Fibroblast of skin of back (primary cell): ENCODE data around the gene DAPP1.

ENCODE experiments used
- DNase-seq: peaks from one replicate; pipeline ENCODE4 v3.0.0-alpha.2; 2013

The DAPP1 gene

DNA sequence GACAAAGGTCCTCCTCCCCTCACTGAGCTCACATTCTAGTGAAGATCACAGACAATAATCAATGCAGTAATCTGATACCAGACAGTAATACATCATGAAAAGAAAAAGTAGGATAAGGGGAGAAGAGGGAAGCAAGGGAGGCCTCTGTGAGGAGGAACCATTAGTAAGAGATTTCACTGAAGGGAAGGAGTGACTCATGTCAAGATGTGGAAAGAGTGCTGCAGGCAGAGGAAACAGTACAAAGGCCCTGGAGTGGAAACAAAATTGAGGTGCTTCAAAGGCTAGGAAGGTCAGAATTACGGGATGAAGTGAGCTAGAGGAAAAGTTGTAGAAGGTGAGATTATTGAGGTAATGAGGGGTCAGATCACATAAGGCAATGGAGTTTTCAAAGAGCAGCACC, 39.5 kb downstream of the DAPP1 start:
- DNase-seq: no peak

GRCh38 chr4:99857307-99857706, 40.7 kb downstream of the DAPP1 start:
- no peak for DNase-seq

DNA sequence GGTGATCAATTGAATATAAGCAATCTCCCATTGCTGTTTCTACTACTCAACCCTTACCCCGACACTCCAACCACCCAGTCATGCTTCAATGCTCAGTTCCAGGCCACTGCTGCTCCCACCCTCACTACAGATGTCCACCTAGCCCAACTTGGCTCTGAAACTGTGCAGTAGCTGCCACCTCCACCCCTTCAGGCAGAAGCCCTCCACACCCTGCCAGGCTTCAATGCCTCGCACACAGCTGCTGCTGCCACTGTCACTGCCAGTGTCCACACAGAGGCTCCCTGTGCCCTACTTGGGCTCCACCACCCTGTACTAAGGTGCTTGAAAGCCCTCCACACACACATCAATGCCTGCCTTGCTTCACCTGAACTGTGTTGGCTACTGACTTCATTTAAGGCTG, 43.0 kb downstream of the DAPP1 start:
- no peak for DNase-seq

- DNase-seq: no peak
Measured at GRCh38 chr4:99860521-99860920, 43.9 kb downstream of the DAPP1 start.

DNA sequence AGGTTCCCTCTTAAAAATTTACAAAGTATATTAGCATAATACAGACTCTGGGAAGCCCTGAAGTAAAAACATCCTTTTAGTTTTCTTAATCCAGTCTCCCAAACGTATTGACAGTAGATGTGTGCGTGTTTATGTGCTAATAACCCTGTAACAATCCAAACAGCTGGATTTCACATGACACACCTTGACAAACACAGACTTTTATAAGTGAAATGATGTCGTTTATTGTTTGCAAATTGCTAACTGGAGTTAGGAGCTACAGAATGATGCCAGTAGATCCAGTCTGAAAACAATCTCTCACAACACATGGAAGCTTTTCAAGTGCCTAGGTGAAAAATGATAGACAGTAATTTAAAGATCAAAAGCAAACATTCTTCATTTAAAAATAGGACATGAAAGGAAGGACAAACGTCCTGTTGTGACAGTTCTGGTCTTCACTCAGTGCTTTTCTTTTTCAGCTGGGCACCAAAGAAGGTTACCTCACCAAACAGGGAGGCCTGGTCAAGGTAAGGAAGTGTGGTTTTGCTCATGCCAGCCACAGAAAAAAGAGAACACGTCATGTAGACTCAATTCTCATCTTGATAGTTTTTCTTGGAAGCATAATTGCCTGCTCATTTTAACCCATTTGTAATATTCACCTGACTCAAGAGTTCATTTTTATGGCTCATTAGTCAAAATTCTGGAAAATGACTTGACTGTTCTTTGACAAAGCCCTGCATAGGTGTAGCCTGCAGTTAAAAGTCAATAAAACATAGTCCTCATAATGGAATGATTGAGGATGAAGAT, 44.7 kb downstream of the DAPP1 start:
- DNase-seq: no peak

DNA sequence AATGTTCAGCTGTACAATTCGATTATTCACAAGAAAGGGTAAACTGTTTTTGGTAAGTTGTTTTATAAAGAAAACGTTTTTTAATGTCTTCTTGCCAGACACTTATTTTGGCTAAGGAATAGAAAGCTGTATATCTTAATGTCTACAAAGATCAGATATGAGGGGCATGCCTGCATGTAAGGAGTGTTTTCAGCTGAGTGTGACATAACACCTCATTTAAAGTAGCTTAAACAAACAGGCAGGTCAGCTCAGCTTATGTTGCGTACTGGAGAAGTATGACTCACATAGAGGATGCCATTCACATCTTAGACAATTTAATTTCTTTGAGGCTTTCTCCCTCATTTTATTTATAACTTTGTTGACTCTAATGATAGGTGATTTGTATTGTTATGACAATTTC, 47.2 kb downstream of the DAPP1 start:
- no peak for DNase-seq

GRCh38 chr4:99868126-99868596, 51.5 kb downstream of the DAPP1 start:
- DNase-seq: peak; percentile 35

- DNase-seq: no peak
Measured at GRCh38 chr4:99872570-99872969, 55.9 kb downstream of the DAPP1 start.

DNA sequence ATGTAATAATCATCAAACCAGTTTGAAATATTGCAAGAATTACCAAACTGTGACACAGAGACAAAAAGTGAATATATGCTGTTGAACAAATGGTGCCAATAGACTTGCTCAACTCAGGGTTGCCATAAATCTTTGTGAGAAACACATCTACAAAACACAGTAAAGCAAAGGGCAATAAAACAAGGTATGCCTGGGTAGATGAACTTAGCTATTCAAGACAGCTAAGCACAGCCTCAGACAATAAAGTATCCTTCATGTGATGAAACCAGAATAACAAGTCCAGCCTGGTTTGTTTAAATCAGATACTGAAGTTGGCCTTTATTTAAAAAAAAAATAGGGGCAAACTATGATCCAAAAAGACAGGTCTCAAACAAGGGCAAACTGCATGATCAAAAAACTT, 58.4 kb downstream of the DAPP1 start:
- no peak for DNase-seq

DNA sequence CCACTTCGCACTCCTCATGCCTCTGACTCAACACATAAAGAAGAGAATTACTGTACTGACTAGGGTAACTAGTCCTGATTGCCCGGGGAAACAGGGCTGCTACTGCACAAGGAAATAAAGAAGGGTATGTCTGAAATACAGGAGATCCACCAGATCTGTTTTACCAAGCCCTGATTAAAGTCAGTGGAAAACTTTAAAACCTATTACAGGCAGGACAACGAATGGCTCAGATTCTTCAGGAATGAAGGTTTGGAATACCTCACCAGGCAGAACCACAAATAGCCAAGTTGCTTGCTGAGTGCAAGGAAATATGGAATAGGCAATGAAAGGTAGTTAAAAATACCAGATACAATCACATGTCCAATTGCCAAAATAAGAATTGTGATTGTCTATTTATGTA, 60.3 kb downstream of the DAPP1 start:
- no peak for DNase-seq

GRCh38 chr4:99878604-99879003, 62.0 kb downstream of the DAPP1 start:
- DNase-seq: no peak

DNA sequence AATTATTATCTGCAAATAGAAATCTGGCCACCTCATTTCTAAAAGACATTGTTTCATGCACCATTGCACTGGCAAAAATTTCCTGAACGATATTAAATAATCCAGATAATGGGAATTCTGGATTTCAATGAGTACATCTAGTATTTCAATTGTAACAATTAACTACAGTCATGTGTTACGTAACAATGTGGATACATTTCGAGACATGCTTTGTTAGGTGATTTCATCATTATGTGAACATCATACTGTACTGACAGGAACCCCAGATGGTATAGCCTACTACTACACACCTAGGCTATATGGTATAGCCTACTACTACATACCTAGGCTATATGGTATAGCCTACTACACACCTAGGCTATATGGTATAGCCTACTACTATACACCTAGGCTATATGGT, 62.8 kb downstream of the DAPP1 start:
- no peak for DNase-seq

- peak; percentile 20 for DNase-seq
Measured at GRCh38 chr4:99885063-99885664, 68.5 kb downstream of the DAPP1 start.

DNA sequence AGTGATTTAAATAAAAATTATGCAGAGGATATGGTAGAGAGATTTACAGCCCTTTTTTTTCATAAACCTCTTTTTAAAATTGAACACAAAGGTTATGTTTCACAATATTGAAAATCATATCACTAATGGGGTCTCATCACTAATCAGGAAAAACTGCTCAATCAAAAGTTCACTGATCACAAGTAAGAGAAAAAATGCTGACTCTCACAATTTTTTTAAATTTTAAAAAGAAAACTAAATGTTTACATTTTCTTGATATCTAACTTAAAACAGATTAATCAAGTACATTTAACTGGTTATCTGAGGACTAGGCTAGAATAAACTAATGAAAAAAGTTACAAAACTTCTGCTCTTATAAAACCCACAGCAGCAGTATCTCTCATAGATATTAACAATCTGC, 69.1 kb downstream of the DAPP1 start:
- no peak for DNase-seq

- DNase-seq: no peak
Measured at GRCh38 chr4:99886146-99886545, 69.5 kb downstream of the DAPP1 start.

- DNase-seq: no peak
Measured at GRCh38 chr4:99887837-99888236, 71.2 kb downstream of the DAPP1 start.

DNA sequence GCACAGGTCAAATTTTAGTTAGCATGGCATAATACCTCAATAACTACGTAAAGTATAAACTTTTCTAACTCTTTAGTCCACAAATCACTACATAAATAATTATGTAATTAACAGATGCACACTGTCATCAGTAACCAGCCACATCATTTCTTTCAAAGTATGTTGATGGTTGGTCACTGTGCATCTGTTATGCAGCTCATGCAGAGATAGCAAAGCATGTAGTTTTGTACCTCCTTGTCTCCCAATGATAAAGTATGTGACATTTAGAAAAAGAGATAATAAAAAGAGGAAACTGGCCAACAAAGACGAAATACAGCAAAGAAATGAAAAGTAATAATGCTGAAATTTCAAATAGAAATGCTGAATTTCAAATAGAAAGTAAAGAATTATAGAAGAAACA, 74.7 kb downstream of the DAPP1 start:
- no peak for DNase-seq

DNA sequence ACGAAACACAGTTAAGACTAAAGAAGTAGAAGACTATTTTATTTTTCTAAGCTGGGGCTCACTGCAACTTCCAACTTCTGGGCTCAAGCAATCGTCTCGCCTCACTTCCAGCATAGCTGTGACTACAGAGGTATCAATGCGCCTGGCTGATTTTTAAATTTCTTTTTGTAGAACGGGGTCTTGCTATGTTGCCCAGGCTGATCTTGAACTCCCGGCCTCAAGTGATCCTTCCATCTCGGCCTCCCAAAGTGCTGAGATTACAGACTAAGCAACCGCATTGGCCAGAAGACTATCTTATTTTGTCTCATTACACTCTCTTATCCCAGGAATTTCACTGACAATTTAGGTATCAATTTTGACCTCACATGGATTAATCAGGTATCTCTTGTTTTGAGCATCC, 76.4 kb downstream of the DAPP1 start:
- DNase-seq: no peak

DNA sequence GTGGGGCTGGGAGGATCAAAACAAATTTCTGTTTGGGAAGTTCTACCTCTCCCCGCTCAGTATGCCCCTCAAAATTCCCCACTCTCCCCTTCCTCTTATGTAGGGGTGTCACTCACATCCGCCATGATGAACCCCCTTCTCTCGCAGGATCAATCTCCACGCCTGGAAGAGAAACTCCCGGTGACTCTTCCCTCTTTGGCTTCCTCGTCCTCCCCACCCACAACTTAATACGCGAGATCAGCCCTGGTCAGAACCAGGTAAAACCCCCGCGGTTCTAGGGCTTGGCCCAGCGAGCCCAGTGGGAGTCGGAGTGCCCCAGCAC, 77.2 kb downstream of the DAPP1 start:
- peak; percentile 3 for DNase-seq

DNA sequence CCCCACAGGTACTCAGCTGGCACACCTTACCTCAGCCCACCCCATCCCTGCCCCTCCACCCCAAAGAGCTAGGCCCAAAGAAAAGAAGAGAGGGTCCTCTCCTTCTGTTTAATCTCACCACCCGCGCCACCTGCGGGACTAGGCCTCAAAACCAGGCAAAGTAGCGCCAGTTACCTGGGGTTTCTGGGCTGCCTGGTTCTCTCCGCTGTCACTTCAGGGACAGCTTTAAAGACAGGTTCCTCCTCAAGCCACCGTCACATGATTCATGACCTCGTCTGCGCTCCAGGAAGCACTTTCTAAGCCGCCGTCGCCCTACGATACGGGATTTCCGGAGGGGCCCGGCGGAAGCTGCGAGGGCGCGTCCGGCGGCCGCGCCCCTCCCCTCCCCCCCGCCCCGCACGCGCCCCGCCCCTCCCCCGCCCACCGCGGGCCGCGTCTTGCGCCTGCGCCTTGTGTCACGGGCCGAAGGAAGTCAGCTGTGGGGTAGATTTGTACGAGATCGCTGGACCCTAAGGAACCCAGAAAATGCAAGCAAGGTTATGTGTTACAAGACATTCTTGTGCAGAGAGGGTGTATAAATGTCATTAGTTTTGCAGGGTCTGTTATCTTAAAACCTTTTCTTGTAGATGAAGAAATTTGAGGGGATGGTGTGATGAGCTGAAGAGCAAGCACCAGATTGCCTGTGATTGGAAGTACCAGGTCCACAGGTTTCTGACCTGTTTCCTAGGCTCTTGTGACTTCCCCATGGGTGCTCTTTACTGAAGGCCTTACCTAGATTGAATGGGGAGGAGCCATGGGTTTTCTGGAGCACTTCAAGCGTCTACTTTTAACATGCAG, 77.8 kb downstream of the DAPP1 start, which contains the start of gene LAMTOR3:
TSS of gene LAMTOR3 (minus strand) at position 267 of the 837 bp plus-strand sequence. CDS start 464 bp downstream, outside the sequence.
- DNase-seq: peak; percentile 90

DNA sequence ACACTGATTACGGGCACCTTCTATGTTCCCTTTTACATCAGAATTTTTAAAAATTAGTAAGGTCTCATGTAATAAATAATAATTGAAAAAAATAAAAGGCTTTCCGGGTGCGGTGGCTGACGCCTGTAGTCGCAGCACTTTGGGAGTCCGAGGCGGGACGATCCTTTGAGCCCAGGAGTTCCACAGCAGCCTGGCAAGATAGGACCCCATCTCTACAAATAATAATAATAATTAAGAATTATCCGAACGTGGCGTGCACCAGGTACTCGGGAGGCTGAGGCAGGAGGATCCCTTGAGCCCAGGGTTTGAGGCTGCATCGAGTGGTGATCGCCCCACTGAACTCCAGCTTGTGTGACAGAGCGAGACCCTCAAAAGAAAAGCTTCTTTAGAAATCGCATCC, 78.4 kb downstream of the DAPP1 start:
- DNase-seq: no peak

DNA sequence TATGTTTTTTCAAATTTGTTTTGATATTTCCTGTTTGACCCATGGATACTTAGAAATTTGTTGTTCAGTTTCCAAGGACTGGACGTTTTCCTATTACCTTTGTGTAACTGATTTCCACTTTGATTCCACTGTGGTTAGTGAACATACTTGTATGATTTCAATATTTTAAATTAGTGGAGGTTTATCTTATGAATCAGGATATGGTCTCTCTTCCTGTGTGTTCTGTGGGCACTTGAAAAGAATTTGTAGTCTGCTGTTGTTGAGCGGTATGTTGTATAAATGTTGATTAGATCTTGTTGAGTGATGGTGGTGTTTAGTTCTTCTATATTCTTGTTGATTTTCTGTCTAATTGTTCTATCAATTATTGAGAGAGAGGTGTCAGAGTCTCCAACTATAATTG, 98.8 kb downstream of the DAPP1 start:
- no peak for DNase-seq

GRCh38 chr4:99917575-99917974, 100.9 kb downstream of the DAPP1 start:
- no peak for DNase-seq

DNA sequence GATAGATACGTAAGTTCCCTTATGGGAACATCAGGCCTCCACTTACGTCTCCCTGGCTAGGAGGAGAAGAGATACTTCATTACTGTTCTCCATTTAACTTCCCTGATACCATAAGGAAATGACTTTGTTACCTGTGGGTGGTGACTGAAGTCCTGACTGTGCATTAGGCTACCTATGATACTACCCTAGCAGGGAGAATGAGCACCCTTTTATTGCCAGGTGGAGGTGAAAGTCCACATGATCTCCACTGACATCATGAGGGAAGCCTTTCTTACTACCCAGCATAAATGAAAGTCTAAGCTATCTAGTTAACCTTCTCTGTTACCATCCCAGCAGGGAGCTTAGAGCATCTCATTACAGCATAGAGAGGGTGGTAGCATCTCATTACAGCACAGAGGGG, 102.0 kb downstream of the DAPP1 start:
- DNase-seq: no peak
